Measurements from ENCODE around the gene IGDCC3. TPM values are rescaled to one million over a fixed set of nuclear protein-coding genes. Genes with fewer than 3 reads are reported as not detected.

Gene IGDCC3
- total RNA-seq, 3 donors from 2014 or later (not counting 1 experiment from before 2014, with no cell fraction given), result not detected

DNA sequence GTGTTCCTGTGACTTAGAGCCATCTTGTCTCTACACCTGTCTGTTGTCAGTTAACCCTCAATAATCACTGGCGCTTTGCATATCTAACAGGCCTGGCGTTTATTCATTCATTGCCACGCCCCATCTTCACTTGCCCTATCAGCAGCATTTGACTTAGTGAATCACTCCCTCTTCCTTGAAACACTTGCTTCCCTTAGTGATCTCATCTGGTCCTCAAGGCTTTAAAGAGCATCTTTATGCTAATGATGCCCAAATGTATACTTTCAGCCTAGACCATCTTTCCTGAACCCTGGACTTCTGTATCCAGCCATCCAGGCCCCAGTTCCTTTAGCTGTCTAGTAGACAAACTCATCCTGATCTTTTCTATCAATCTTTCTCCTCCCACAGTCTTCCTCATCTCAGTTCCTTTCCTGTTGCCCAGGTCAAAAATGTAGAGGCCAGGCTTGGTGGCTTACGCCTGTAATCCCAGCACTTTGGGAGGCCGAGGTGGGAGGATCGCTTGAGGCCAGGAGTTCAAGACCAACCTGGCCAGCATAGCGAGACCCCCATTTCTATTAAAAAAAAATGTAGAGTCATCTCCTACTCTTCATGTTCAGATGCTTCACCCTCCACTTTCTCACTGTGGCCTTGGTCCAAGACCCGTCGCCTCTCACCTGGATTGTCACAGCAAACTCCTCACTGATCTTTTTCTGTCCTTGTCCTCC is 46.3 kb upstream of the IGDCC3 start:
- Histone ChIP-seq H3K27ac (ENCODE audit: low read length) (no peak overlapping the region), H3K27me3 (ENCODE audit: control insufficient read depth, insufficient read depth, low read length) (peaks cover 24% of the 10 kb centered on the region), H3K4me3 (ENCODE audit: low read length) (no peak overlapping the region), H3K9me3 (ENCODE audit: control insufficient read depth, insufficient read depth, low read length) (no peaks in the 10 kb centered on the region), H3K4me1 (ENCODE audit: control insufficient read depth, insufficient read depth, low read length) (peaks cover 20% of the 10 kb centered on the region), H3K36me3 (ENCODE audit: control insufficient read depth, insufficient read depth, low read length) (no peaks in the 10 kb centered on the region)
- no peaks in the 10 kb centered on the region for H3K36me3 Mint-ChIP-seq
- DNase-seq, result no peak
- H3K4me3 Mint-ChIP-seq, result peak overlapping the region; percentile 96
- TF ChIP-seq, protein P1, sequence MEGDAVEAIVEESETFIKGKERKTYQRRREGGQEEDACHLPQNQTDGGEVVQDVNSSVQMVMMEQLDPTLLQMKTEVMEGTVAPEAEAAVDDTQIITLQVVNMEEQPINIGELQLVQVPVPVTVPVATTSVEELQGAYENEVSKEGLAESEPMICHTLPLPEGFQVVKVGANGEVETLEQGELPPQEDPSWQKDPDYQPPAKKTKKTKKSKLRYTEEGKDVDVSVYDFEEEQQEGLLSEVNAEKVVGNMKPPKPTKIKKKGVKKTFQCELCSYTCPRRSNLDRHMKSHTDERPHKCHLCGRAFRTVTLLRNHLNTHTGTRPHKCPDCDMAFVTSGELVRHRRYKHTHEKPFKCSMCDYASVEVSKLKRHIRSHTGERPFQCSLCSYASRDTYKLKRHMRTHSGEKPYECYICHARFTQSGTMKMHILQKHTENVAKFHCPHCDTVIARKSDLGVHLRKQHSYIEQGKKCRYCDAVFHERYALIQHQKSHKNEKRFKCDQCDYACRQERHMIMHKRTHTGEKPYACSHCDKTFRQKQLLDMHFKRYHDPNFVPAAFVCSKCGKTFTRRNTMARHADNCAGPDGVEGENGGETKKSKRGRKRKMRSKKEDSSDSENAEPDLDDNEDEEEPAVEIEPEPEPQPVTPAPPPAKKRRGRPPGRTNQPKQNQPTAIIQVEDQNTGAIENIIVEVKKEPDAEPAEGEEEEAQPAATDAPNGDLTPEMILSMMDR (IDR thresholded peaks at IDR 0.05), result no peak
- peaks cover 22 to 26% of the 10 kb centered on the region in 2 donors for H3K4me1 Mint-ChIP-seq
- peaks cover 39% of the 10 kb centered on the region in 2 donors for H3K27me3 Mint-ChIP-seq (ENCODE audit: low read depth in 2 of 2)
- intact Hi-C loops (cut with micrococcal nuclease), result no loop called here
- no peak for ATAC-seq
- no peak overlapping the region for H3K27ac Mint-ChIP-seq
- 90% methylated on average over 9 of the region's 9 CpGs for WGBS (ENCODE audit: insufficient coverage)
- H3K9me3 Mint-ChIP-seq, result no peaks in the 10 kb centered on the region

GRCh38 chr15:65423150-65423975 is 45.6 kb upstream of the IGDCC3 start:
- TF ChIP-seq, protein P1 (IDR thresholded peaks at IDR 0.05), result no peak
- Histone ChIP-seq H3K27me3 (ENCODE audit: control insufficient read depth, insufficient read depth, low read length) (peaks cover 24% of the 10 kb centered on the region), H3K27ac (ENCODE audit: low read length) (no peak overlapping the region), H3K36me3 (ENCODE audit: control insufficient read depth, insufficient read depth, low read length) (no peaks in the 10 kb centered on the region), H3K9me3 (ENCODE audit: control insufficient read depth, insufficient read depth, low read length) (no peaks in the 10 kb centered on the region), H3K4me1 (ENCODE audit: control insufficient read depth, insufficient read depth, low read length) (peaks cover 20% of the 10 kb centered on the region), H3K4me3 (ENCODE audit: low read length) (no peak overlapping the region)
- Mint-ChIP-seq H3K4me1 (peaks cover 22 to 26% of the 10 kb centered on the region in 2 donors), H3K9me3 (no peaks in the 10 kb centered on the region), H3K27me3 (ENCODE audit: low read depth in 2 of 2) (peaks cover 43 to 46% of the 10 kb centered on the region in 2 donors), H3K4me3 (peak overlapping the region; percentile 96), H3K36me3 (no peaks in the 10 kb centered on the region), H3K27ac (peak overlapping the region; percentile 63 to 70)
- WGBS (ENCODE audit: insufficient coverage), result 32% methylated on average over 27 of the region's 28 CpGs
- ATAC-seq (no peak), DNase-seq (no peak)
- intact Hi-C loops (cut with micrococcal nuclease), result no loop called here

- 2% methylated on average over 39 of the region's 39 CpGs for WGBS (ENCODE audit: insufficient coverage)
- DNase-seq, result peak in 1 of 2 donors; percentile 9
- no peaks in the 10 kb centered on the region for H3K36me3 ChIP-seq (ENCODE audit: control insufficient read depth, insufficient read depth, low read length)
- H3K27ac ChIP-seq (ENCODE audit: low read length), result no peak overlapping the region
- peaks cover 27% of the 10 kb centered on the region for H3K27me3 ChIP-seq (ENCODE audit: control insufficient read depth, insufficient read depth, low read length)
- peak; percentile 58 to 66 (median 66) for ATAC-seq
- Mint-ChIP-seq H3K27ac (peak overlapping the region; percentile 41 to 65), H3K9me3 (no peaks in the 10 kb centered on the region), H3K4me3 (peak overlapping the region; percentile 90), H3K27me3 (ENCODE audit: low read depth in 2 of 2) (peaks cover 43 to 55% of the 10 kb centered on the region in 2 donors), H3K4me1 (peaks cover 22 to 26% of the 10 kb centered on the region in 2 donors), H3K36me3 (no peaks in the 10 kb centered on the region)
- peaks cover 20% of the 10 kb centered on the region for H3K4me1 ChIP-seq (ENCODE audit: control insufficient read depth, insufficient read depth, low read length)
- intact Hi-C loops (cut with micrococcal nuclease), result no loop called here
- TF ChIP-seq, protein P1 (IDR thresholded peaks at IDR 0.05), result no peak
- H3K9me3 ChIP-seq (ENCODE audit: control insufficient read depth, insufficient read depth, low read length), result no peaks in the 10 kb centered on the region
- peak overlapping the region; percentile 29 for H3K4me3 ChIP-seq (ENCODE audit: low read length)
Observed at GRCh38 chr15:65421360-65422215, 43.8 kb upstream of the IGDCC3 start.

Data from natural killer cell (primary cell).